ENCODE data around the gene CIB4.

CIB4 gene

DNA sequence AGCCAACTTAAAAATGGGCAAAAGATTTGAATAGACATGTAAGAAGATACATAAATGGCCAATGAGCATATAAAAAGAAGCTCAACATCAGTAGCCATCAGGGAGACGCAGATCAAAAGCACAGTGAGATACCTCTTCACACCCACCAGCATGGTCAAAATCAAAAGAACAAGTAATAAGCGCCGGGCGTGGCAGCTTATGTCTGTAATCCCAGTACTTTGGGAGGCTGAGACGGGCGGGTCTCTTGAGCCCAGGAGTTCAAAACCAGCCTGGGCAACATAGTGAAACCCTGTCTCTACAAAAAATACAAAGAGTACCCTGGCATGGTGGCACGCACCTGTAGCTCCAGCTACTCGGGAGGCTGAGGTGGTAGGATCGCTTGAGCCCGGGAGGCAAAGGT is 4.6 kb upstream of the CIB4 start:
- TF ChIP-seq, protein P1, sequence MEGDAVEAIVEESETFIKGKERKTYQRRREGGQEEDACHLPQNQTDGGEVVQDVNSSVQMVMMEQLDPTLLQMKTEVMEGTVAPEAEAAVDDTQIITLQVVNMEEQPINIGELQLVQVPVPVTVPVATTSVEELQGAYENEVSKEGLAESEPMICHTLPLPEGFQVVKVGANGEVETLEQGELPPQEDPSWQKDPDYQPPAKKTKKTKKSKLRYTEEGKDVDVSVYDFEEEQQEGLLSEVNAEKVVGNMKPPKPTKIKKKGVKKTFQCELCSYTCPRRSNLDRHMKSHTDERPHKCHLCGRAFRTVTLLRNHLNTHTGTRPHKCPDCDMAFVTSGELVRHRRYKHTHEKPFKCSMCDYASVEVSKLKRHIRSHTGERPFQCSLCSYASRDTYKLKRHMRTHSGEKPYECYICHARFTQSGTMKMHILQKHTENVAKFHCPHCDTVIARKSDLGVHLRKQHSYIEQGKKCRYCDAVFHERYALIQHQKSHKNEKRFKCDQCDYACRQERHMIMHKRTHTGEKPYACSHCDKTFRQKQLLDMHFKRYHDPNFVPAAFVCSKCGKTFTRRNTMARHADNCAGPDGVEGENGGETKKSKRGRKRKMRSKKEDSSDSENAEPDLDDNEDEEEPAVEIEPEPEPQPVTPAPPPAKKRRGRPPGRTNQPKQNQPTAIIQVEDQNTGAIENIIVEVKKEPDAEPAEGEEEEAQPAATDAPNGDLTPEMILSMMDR (IDR thresholded peaks at IDR 0.05; ENCODE audit: insufficient read depth, low read depth, low read length, missing control alignments), result no peak
- no peak overlapping the region for H3K4me3 ChIP-seq (ENCODE audit: low read depth, low read length)
- DNase-seq (ENCODE audit: low read depth), result no peak

DNA sequence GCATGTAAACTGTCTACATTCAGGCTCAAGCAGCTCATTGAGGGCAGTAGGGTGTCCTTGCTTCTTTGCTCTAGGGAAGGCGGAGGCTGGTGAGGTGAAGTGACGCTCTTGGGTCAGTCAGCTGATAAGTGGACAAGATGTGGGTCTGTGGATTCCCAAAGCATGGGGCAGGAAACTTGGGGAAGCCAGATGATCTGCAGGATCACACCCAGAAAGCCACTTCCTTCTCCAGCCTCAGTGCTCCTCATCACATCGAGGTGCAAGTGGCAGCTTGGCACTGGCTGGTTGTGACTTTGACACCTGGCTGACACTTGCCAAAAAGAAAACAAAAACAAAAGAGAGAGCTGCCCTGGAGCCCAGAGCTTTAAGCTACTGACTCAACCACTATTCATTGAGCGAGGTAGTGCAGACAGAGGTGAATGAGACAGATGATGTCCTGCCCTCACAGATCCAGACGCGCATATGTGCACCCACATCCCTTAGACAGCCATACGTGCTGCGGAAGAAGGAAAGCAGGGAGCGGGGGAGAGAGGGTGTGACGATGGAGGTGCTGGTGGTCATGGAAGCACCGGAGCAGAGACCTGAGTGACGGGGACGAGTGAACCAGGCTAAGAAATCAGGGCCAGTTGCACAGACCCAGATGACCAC is 3.1 kb upstream of the CIB4 start:
- no peak overlapping the region for H3K4me3 ChIP-seq (ENCODE audit: low read depth, low read length)
- DNase-seq (ENCODE audit: low read depth), result no peak
- TF ChIP-seq, protein P1 (IDR thresholded peaks at IDR 0.05; ENCODE audit: insufficient read depth, low read depth, low read length, missing control alignments), result no peak

DNA sequence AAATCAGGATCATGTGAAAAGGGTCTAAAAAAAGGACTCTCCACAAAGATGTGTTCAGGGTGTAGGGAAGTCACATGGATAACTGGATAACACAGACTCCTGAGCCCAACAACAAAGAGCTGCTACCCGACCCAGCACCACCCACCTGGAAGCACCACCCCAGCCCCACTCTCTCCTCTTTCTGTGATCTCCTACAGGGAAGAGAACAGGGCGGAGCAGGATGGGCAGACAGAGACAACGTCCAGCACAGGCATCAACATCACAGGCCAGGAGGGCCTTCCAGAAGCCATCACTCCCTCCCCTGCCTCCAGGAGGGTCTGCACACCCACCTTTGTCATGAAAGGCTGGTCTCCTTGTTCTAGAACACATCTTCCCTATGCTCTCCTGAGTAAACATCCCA is 1.3 kb upstream of the CIB4 start:
- DNase-seq (ENCODE audit: low read depth), result no peak
- H3K4me3 ChIP-seq (ENCODE audit: low read depth, low read length), result no peak overlapping the region
- TF ChIP-seq, protein P1 (IDR thresholded peaks at IDR 0.05; ENCODE audit: insufficient read depth, low read depth, low read length, missing control alignments), result no peak

DNA sequence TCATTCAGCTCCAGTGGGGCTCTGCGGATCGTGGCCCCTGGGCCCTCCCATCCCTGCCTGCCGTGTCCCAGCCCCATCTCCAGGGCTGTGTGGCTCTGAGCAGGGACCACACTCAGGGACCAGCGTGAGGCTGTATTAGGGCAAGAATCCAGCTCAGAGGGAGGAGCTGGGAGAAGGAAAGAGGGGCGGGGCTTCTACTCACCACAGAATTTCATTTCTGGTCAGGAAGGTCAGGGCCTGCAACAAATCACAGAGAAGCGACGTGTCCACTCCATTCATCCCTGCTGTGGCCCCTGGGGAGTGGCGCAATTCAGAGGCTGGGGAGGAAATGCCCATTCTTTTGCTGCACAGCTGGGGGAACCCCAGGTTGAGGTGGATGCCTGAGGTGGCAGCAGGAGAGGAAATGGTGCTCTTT is 828 bp downstream of the CIB4 start:
- TF ChIP-seq, protein P1 (IDR thresholded peaks at IDR 0.05; ENCODE audit: insufficient read depth, low read depth, low read length, missing control alignments), result no peak
- DNase-seq (ENCODE audit: low read depth), result no peak
- no peak overlapping the region for H3K4me3 ChIP-seq (ENCODE audit: low read depth, low read length)

DNA sequence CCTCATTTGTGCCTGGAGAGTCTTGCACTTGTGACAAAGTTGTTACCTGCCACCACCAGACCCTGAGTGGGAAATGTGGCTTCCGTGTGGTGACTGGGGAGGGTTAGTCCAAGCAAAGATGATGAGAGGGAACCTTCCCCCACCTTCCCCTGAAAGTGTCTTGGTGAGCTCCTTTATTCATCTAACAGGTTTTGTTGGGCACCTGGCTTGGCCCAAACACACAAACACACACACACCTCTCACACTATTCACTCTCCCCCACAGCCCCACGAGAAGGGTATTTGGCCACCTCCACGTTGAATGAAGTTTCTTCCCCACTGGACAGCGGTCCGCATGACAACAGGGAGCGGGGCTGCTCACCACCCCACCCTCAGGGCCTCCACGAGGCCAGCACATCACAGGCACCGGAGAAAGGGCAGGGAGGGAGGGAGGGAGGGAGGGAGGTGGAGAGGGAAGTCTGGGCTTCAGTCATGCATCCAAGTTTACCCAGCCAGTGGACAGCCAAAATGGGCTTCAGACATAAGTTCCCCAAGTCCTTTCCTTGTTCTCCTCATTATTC is 1.4 kb downstream of the CIB4 start:
- DNase-seq (ENCODE audit: low read depth), result no peak
- TF ChIP-seq, protein P1 (IDR thresholded peaks at IDR 0.05; ENCODE audit: insufficient read depth, low read depth, low read length, missing control alignments), result no peak
- no peak overlapping the region for H3K4me3 ChIP-seq (ENCODE audit: low read depth, low read length)

DNA sequence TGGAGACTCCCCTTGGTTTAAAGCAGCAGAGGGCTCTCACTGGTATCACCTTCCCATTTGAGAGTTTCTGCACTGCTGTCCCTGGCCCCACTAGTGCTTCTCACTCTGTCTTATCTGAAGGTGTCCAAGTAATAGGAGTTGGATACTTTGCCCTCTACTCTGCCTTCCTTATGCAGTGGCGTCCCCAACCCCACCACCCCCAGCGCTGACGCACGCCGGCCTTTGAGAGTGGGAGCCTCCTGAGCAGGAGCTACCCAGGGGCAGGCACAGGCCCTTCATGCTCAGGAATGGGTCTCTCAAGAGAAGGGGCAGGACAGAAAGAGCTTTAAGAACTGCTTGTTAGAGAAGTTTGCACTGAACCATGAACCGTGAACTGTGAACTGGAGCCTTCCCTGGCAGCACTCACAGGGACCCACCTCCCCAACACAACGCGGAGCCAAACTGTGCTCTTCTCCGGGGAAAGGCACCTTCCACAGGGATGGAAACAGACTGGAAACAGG is 3.3 kb downstream of the CIB4 start:
- H3K4me3 ChIP-seq (ENCODE audit: low read depth, low read length), result no peak overlapping the region
- TF ChIP-seq, protein P1 (IDR thresholded peaks at IDR 0.05; ENCODE audit: insufficient read depth, low read depth, low read length, missing control alignments), result no peak
- no peak for DNase-seq (ENCODE audit: low read depth)

DNA sequence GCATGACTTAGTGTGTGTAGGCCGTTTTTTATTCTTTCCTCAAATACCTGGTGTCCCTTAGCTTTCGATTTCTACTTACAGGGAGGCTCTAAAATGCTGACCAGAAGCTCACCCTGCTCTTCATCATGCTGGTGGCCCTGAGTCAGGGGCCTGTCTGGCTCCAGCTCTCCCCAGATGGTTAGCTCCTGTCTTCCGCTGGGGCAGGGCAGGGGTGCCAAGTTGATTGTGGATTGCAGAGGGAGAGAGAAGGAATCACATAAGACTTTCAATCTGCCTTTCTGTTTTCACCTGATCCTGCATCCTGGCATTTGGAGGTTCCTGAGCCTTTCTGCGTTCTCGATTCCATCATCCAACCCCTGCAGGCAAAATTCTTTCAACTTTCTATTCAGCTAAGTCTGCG is 4.2 kb downstream of the CIB4 start:
- no peak overlapping the region for H3K4me3 ChIP-seq (ENCODE audit: low read depth, low read length)
- DNase-seq (ENCODE audit: low read depth), result no peak
- TF ChIP-seq, protein P1 (IDR thresholded peaks at IDR 0.05; ENCODE audit: insufficient read depth, low read depth, low read length, missing control alignments), result no peak
